H7 (cell line): ENCODE results near the gene RGS7. TPM values are rescaled to one million over a fixed set of nuclear protein-coding genes. Genes with fewer than 3 reads are reported as not detected.

Experiments used
- DNase-seq: peaks from one replicate; pipeline ENCODE4 v3.0.0; 2012
- H3K27me3 ChIP-seq: 2 replicates; pipeline ENCODE4 v1.6.0; 2011; ENCODE audit warnings: mild to moderate bottlenecking, low read length; ENCODE audit not compliant: control insufficient read depth, insufficient read depth
- H3K36me3 ChIP-seq: replicated peaks from 2 replicates; pipeline ENCODE4 v1.5.1; 2011; ENCODE audit warnings: low read length; ENCODE audit not compliant: control insufficient read depth, insufficient read depth
- H3K4me3 ChIP-seq: 2 replicates; pipeline ENCODE4 v1.5.1; 2011; ENCODE audit warnings: low read depth, mild to moderate bottlenecking, control low read depth, low read length, moderate library complexity; ENCODE audit not compliant: insufficient read depth
- total RNA-seq: library from RNA; depleted of rRNA; stranded (reverse); fragments of >200 nt; shearing (Covaris generic); gene quantifications from 2 replicates; pipeline ENCODE4 v1.2.3, GENCODE V29; 2014

The RGS7 gene
- total RNA-seq, 1 experiment from 2014 or later = 1.6 TPM

DNA sequence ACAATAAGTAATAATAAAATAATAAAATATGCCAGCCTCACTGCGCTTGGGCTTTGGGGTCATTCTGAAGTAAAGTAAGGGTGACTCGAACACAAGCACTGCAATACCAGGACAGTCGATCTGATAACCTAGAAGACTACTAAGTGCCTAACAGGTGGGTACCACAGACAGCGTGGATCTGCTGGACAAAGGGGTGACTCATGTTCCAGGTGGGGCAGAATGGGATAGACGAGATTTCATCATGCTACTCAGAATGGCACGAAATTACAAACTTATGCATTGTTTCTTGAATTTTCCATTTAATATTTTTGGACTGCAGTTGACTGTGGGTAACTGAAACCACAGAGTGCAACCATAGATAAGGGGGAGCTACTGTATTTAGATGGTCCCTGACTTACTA lies 523.9 kb downstream of the RGS7 start:
- no peak overlapping the region for H3K4me3 ChIP-seq
- H3K36me3 ChIP-seq = no peaks in the 10 kb centered on the region
- no peaks in the 10 kb centered on the region for H3K27me3 ChIP-seq
- DNase-seq = no peak

DNA sequence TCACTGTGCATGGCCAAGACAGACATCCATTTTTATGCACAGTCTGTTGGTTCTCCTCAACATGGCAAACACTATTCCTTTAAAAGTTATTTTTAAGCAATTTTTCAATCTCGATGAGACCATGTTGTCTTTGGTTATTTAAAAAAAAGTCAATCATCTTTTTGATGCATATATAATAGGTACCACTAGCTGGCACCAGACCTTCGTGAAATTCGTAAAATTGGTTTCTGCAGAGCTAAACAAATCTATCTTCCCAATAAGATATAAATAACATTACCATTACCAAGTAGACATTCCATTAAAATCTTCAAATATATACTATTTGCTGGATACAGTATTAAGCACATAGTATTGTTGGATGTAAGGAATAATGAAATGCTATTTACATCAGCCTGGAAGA lies 525.1 kb downstream of the RGS7 start:
- Histone ChIP-seq H3K27me3 (no peaks in the 10 kb centered on the region), H3K4me3 (no peak overlapping the region), H3K36me3 (no peaks in the 10 kb centered on the region)
- DNase-seq = no peak

GRCh38 chr1:240831191-240831631 lies 525.8 kb downstream of the RGS7 start:
- no peaks in the 10 kb centered on the region for H3K27me3 ChIP-seq
- no peak for DNase-seq
- no peaks in the 10 kb centered on the region for H3K36me3 ChIP-seq
- H3K4me3 ChIP-seq = no peak overlapping the region

DNA sequence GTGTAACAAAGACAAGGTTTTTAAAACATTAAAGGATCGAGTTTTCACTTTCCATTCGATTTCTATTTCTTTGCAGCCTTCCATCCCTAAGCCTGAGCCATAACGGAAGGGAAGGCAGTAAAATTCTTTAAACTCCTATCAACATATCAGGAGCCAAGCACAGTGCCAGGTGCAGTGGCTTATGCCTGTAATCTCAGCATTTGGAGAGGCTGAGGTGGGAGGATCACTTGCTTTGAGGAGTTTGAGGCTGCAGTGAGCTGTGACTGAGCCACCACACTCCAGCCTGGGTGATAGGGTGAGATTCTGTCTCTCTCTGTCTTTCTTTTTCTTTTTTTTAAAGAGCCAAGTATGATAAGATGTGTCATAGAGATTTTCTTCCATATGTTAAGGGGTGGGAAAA lies 527.5 kb downstream of the RGS7 start:
- no peak for DNase-seq
- Histone ChIP-seq H3K27me3 (no peaks in the 10 kb centered on the region), H3K36me3 (no peaks in the 10 kb centered on the region), H3K4me3 (no peak overlapping the region)

DNA sequence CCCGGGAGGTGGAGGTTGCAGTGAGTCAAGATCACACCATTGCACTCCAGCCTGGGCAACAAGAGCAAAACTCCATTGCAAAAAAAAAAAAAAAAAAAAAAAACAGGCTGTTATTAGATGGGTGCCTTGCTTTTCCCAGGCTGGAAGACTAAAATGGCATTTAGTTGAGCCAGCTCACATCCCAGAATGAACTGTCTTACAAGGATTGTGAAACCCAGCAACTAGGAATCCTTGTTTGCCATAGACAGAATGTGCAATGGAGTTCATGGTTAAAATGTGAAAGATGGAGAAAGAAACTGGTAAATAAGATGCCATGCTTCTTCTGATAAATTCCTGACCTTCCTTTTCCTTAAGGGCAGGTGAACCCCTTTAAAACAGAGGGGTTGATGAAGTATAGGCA lies 529.2 kb downstream of the RGS7 start:
- Histone ChIP-seq H3K27me3 (no peaks in the 10 kb centered on the region), H3K4me3 (no peak overlapping the region), H3K36me3 (no peaks in the 10 kb centered on the region)
- no peak for DNase-seq

DNA sequence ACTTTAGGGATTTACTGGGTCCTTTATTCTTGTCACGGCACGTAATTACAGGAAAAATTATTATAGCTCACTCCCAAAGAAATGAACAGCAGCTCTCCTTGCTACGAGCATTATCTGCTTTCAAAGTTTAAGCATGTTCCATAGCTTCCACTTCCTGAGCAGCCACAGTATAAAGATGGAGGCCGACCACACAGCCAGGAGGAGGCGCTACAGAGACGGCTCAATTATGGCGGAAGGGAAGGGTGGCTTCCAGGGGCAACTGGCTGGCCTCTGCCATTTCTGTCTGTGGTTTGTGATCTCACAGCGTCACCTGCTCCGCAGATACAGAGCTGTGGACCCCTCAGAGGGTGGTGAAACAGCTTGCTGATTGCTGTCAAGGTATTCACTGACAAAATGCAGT lies 532.8 kb downstream of the RGS7 start:
- Histone ChIP-seq H3K36me3 (no peaks in the 10 kb centered on the region), H3K4me3 (no peak overlapping the region), H3K27me3 (no peaks in the 10 kb centered on the region)
- no peak for DNase-seq

- Histone ChIP-seq H3K36me3 (no peaks in the 10 kb centered on the region), H3K27me3 (no peaks in the 10 kb centered on the region), H3K4me3 (no peak overlapping the region)
- DNase-seq = peak; percentile 17
Observed at GRCh38 chr1:240823357-240823756, 533.6 kb downstream of the RGS7 start.

- H3K4me3 ChIP-seq = no peak overlapping the region
- no peak for DNase-seq
- no peaks in the 10 kb centered on the region for H3K36me3 ChIP-seq
- no peaks in the 10 kb centered on the region for H3K27me3 ChIP-seq
Observed at GRCh38 chr1:240821925-240822324, 535.1 kb downstream of the RGS7 start.

GRCh38 chr1:240820816-240821215 lies 536.2 kb downstream of the RGS7 start:
- no peak for DNase-seq
- Histone ChIP-seq H3K27me3 (no peaks in the 10 kb centered on the region), H3K4me3 (no peak overlapping the region), H3K36me3 (no peaks in the 10 kb centered on the region)

- Histone ChIP-seq H3K4me3 (no peak overlapping the region), H3K36me3 (no peaks in the 10 kb centered on the region), H3K27me3 (no peaks in the 10 kb centered on the region)
- DNase-seq = no peak
Observed at GRCh38 chr1:240816472-240816871, 540.5 kb downstream of the RGS7 start.

DNA sequence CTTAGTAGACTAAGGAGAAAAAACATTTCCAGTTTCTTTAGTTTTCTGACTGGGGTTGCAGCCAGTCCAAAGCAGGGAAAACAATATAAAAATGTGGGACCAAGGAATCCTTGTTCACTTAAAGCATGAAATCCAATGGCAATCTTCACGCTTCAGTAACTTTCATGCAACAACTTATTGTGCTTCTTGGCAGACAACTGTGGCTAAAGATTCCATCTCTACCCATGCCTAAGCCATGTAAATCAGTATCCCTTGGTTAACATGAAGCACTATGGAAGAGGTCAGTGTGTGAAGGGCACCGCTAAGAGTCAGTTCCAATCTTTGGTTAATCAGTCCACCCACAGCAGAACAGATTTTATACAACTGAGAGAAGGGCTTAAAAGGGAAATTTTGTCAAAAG lies 543.3 kb downstream of the RGS7 start:
- DNase-seq = no peak
- H3K4me3 ChIP-seq = no peak overlapping the region
- no peaks in the 10 kb centered on the region for H3K27me3 ChIP-seq
- H3K36me3 ChIP-seq = no peaks in the 10 kb centered on the region

GRCh38 chr1:240811256-240811655 lies 545.7 kb downstream of the RGS7 start:
- H3K4me3 ChIP-seq = no peak overlapping the region
- DNase-seq = no peak
- no peaks in the 10 kb centered on the region for H3K27me3 ChIP-seq
- H3K36me3 ChIP-seq = no peaks in the 10 kb centered on the region

- no peaks in the 10 kb centered on the region for H3K36me3 ChIP-seq
- DNase-seq = no peak
- H3K27me3 ChIP-seq = no peaks in the 10 kb centered on the region
- no peak overlapping the region for H3K4me3 ChIP-seq
Observed at GRCh38 chr1:240808381-240808780, 548.6 kb downstream of the RGS7 start.

DNA sequence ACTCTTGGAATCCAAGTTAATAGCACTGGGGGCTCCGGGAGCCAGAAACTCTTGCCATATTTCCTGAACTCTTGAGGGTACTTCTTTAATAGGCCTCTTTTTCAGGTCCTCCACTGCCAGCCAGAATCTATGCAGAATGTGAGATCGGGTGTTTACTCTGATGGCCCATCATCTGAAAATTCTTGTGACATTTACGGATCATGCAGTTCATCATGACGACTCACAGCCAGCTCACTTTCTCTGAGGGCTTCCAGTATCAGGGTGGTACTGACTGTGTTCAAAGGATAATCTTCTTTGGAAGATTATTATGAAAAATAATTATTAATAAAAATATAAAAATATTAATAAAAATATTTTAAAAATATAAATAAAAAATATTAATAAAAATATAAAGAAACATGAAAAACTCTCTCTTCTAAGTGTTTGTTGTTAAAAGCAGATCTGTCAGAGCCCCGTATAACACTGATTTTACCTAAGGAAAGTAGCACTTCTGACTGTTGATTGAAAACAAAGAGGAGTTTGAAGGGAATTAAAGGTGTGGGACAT lies 550.7 kb downstream of the RGS7 start:
- Histone ChIP-seq H3K27me3 (no peaks in the 10 kb centered on the region), H3K4me3 (no peak overlapping the region), H3K36me3 (no peaks in the 10 kb centered on the region)
- DNase-seq = no peak

GRCh38 chr1:240804475-240804874 lies 552.5 kb downstream of the RGS7 start:
- H3K4me3 ChIP-seq = no peak overlapping the region
- H3K36me3 ChIP-seq = no peaks in the 10 kb centered on the region
- DNase-seq = no peak
- no peaks in the 10 kb centered on the region for H3K27me3 ChIP-seq

DNA sequence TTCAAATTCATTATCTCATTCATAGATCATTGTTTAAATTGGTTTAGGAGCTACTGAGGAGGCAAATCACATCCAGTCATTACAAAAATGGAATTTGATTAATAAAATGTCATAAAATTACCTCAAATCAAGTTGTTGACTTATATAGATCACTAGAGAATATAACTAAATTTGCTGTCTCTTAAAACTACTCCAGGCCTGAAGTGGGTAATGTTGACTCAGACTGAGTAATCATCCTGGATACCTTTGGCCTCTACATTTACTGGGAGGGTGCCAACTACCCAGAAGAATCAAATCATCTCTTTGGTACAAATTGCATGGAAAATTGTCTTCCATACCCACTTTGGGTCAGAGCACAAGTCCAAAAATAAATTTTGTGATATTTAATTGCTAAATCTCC lies 553.9 kb downstream of the RGS7 start:
- no peak for DNase-seq
- Histone ChIP-seq H3K27me3 (no peaks in the 10 kb centered on the region), H3K4me3 (no peak overlapping the region)

More for the DNA sequence above, 553.9 kb downstream of the RGS7 start:
- H3K36me3 ChIP-seq = no peaks in the 10 kb centered on the region
